B cell (primary cell): ENCODE measurements around the gene NOP53. TPM values are rescaled to one million over a fixed set of nuclear protein-coding genes. Genes with fewer than 3 reads are reported as not detected.

Experiments used
- ATAC-seq: fragments of 200-7000 bp; cut with Tn5 transposase; one replicate; pipeline ENCODE4 v1.10.0; 2021; ENCODE audit warnings: low read depth, mild to moderate bottlenecking, moderate number of reproducible peaks, moderate library complexity
- CTCF ChIA-PET: fragments of 350-600 bp; sonication (Branson Sonifier 250); formaldehyde crosslinking; loops from one replicate; lab custom pipeline; 2021; ENCODE audit warnings: antibody characterized with exemption, inconsistent platforms; lab: Charles Lee
- POLR2A ChIA-PET: fragments of 350-600 bp; sonication (Branson Sonifier 250); formaldehyde crosslinking; loops from one replicate; lab custom pipeline; 2021; ENCODE audit warnings: antibody characterized with exemption; lab: Charles Lee
- DNase-seq: peaks from one replicate; pipeline ENCODE4 v3.0.0; 2013
- H2AFZ ChIP-seq: 2 replicates; pipeline ENCODE4 v1.6.1; 2012; ENCODE audit warnings: mild to moderate bottlenecking, low read depth, low read length; ENCODE audit not compliant: insufficient read depth, poor library complexity, severe bottlenecking
- H3K27ac ChIP-seq, 2 donors: 1 replicate in 1 of 2; 2 replicates in 1 of 2; pipeline ENCODE4 v1.5.1; 2012 to 2013; ENCODE audit warnings: low read length in 2 of 2, mild to moderate bottlenecking in 2 of 2, moderate library complexity in 1 of 2
- H3K27me3 ChIP-seq, 4 experiments: fragments of 200-600 bp in 1 of 4; sonication (generic) in 1 of 4; replicated peaks in 1 of 4; 1 replicate in 2 of 4; 2 replicates in 2 of 4; pipeline versions ENCODE4 v1.6.1 to v1.7.0; 2013 to 2016; ENCODE audit warnings: low read length in 3 of 4, mild to moderate bottlenecking in 2 of 4, mixed read lengths in 1 of 4, moderate library complexity in 1 of 4; ENCODE audit not compliant: insufficient read depth in 4 of 4, control insufficient read depth in 3 of 4; ENCODE audit errors: control extremely low read depth in 1 of 4
- H3K36me3 ChIP-seq, 2 experiments: replicated peaks in 1 of 2; 1 replicate in 1 of 2; 2 replicates in 1 of 2; pipeline versions ENCODE4 v1.6.1 to v1.7.1; 2013; ENCODE audit warnings: low read length in 1 of 2; ENCODE audit not compliant: insufficient read depth in 2 of 2, control insufficient read depth in 1 of 2; ENCODE audit errors: control extremely low read depth in 1 of 2, extremely low read depth in 1 of 2
- H3K4me1 ChIP-seq, 2 donors: fragments of 200-600 bp in 1 of 2; sonication (generic) in 1 of 2; 1 replicate in 1 of 2; 2 replicates in 1 of 2; pipeline versions ENCODE4 v1.5.1 to v1.6.1; 2013 to 2017; ENCODE audit warnings: low read length in 2 of 2; ENCODE audit not compliant: control insufficient read depth in 2 of 2, insufficient read depth in 2 of 2
- H3K4me2 ChIP-seq: replicated peaks from 2 replicates; pipeline ENCODE3; 2012; ENCODE audit warnings: mild to moderate bottlenecking, low read depth, low read length; ENCODE audit not compliant: poor library complexity, severe bottlenecking
- H3K4me3 ChIP-seq, 5 experiments: fragments of 200-600 bp in 1 of 5; sonication (generic) in 1 of 5; 1 replicate in 3 of 5; 2 replicates in 2 of 5; pipeline versions ENCODE4 v1.5.1 to v1.7.0; 2011 to 2016; ENCODE audit warnings: low read length in 4 of 5, mild to moderate bottlenecking in 4 of 5, low read depth in 2 of 5, control low read depth in 1 of 5, moderate library complexity in 1 of 5; ENCODE audit not compliant: insufficient read depth in 1 of 5; ENCODE audit errors: control extremely low read depth in 1 of 5, extremely low read depth in 1 of 5
- H3K79me2 ChIP-seq: fragments of 200-600 bp; sonication (generic); one replicate; pipeline ENCODE4 v1.6.0; 2016; ENCODE audit warnings: low read length; ENCODE audit not compliant: control insufficient read depth, insufficient read depth
- H3K9ac ChIP-seq: fragments of 200-600 bp; sonication (generic); 2 replicates; pipeline ENCODE4 v1.6.1; 2017; ENCODE audit warnings: mild to moderate bottlenecking, low read length, moderate library complexity
- H3K9me3 ChIP-seq, 3 donors: one replicate each; pipeline versions ENCODE4 v1.6.1 to v1.7.1; 2013; ENCODE audit warnings: low read length in 2 of 3; ENCODE audit not compliant: control insufficient read depth in 2 of 3, insufficient read depth in 1 of 3; ENCODE audit errors: control extremely low read depth in 1 of 3
- H4K20me1 ChIP-seq: 2 replicates; pipeline ENCODE4 v1.6.0; 2012; ENCODE audit warnings: mild to moderate bottlenecking, low read length; ENCODE audit not compliant: insufficient read depth, control insufficient read depth, poor library complexity, severe bottlenecking
- H3K27ac Mint-ChIP-seq: one replicate; pipeline ENCODE4 v1.8.0; 2021; ENCODE audit warnings: mixed read lengths
- H3K27me3 Mint-ChIP-seq: one replicate; pipeline ENCODE4 v1.8.0; 2021; ENCODE audit warnings: mixed read lengths
- H3K4me1 Mint-ChIP-seq: one replicate; pipeline ENCODE4 v1.8.0; 2021; ENCODE audit warnings: mixed read lengths
- H3K4me3 Mint-ChIP-seq: one replicate; pipeline ENCODE4 v1.8.0; 2021; ENCODE audit warnings: mixed read lengths
- H3K9me3 Mint-ChIP-seq: one replicate; pipeline ENCODE4 v1.8.0; 2022; ENCODE audit warnings: mixed read lengths; ENCODE audit not compliant: insufficient read depth
- CTCF ChIP-seq: fragments of 200-600 bp; IDR thresholded peaks from one replicate; pipeline ENCODE4 v1.8.0; 2022; ENCODE audit warnings: antibody characterized with exemption, mild to moderate bottlenecking
- EZH2 ChIP-seq: IDR thresholded peaks from 2 replicates; pipeline ENCODE4 v1.6.1; 2012; ENCODE audit warnings: borderline replicate concordance, low read depth, mild to moderate bottlenecking, moderate library complexity, low read length; ENCODE audit not compliant: insufficient read depth, poor library complexity, severe bottlenecking
- WGBS: methylation state at CpG from one replicate; pipeline ENCODE4 v1.1.5; 2013; ENCODE audit warnings: missing lambda C conversion rate; ENCODE audit not compliant: insufficient coverage; 5-methylcytosine and 5-hydroxymethylcytosine counted together
- intact Hi-C: fragments of 100-400 bp; cut with micrococcal nuclease; formaldehyde crosslinking; loops from one replicate; pipeline ENCODE4 v1.10.0; 2022
- polyA plus RNA-seq: library from polyadenylated mRNA; depleted of rRNA; stranded (reverse); fragments of >200 nt; gene quantifications from 2 replicates; pipeline ENCODE4 v1.2.3, GENCODE V29; 2012
- total RNA-seq, 2 donors: library from RNA; stranded (reverse); fragments of 120-200 nt in 1 of 2; gene quantifications; 1 replicate in 1 of 2; 2 replicates in 1 of 2; pipeline versions ENCODE4 v1.2.3 to v1.2.4, GENCODE V29; 2013 to 2022

The NOP53 gene
- total and polyA plus RNA-seq, 2 donors (not counting 1 experiment from before 2014, with no cell fraction given), result 526 to 978 TPM

DNA sequence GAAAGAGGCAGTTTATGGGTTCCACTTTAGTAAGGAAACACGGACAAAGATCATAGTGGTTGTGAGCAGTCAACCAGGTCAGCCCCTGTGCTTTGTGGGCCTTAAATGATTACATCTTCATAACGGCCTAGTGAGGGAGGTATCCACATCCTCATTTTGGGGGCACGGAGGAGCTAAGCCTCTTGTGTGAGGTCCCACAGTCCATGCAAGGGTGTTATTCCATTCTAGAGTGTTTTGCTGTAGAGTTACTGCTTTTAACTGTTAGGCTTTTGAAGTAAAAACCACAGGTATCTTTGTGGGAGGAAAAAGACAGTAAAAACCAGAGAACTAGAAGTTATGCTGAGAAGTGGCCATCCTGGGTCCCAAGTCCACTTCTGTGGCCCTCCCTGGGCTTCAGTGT, 4.0 kb downstream of the NOP53 start:
- DNase-seq, result no peak

GRCh38 chr19:47750752-47751151, 5.4 kb downstream of the NOP53 start:
- Histone ChIP-seq H3K9me3 (peaks cover 0 to 4% (median 0%) of the 10 kb centered on the region in 3 donors), H3K79me2 (peaks cover 40% of the 10 kb centered on the region), H3K4me2 (no peak overlapping the region), H3K4me3 (no peak overlapping the region), H3K4me1 (peaks cover 11 to 33% of the 10 kb centered on the region in 2 donors), H2AFZ (no peak overlapping the region), H3K27ac (no peak overlapping the region), H3K36me3 (peaks cover 0 to 80% of the 10 kb centered on the region in 2 experiments), H4K20me1 (peaks cover 91% of the 10 kb centered on the region), H3K9ac (no peak overlapping the region), H3K27me3 (no peaks in the 10 kb centered on the region)
- TF ChIP-seq CTCF (no peak), EZH2 (no peak)
- H3K27me3 Mint-ChIP-seq, result no peaks in the 10 kb centered on the region
- no peak for ATAC-seq
- H3K9me3 Mint-ChIP-seq, result no peaks in the 10 kb centered on the region
- 96% methylated on average over 18 of the region's 18 CpGs for WGBS
- DNase-seq, result peak; percentile 7
- ChIA-PET POLR2A (interaction anchor here (0.6 kb wide), 1 partner anchor 502 kb away, joined by 7 read pairs; no protein-coding TSS in a partner anchor), CTCF (no interaction called here)
- intact Hi-C loops, result no loop called here
- no peak overlapping the region for H3K4me3 Mint-ChIP-seq
- H3K4me1 Mint-ChIP-seq, result peaks cover 18% of the 10 kb centered on the region
- H3K27ac Mint-ChIP-seq, result no peak overlapping the region

More for the DNA sequence above, 4.0 kb downstream of the NOP53 start:
- peaks cover 27% of the 10 kb centered on the region for H3K4me1 Mint-ChIP-seq
- Histone ChIP-seq H3K36me3 (peaks cover 0 to 69% of the 10 kb centered on the region in 2 experiments), H3K4me2 (peak overlapping the region; percentile 9), H3K27me3 (no peaks in the 10 kb centered on the region), H3K9ac (no peak overlapping the region), H4K20me1 (peaks cover 79% of the 10 kb centered on the region), H3K79me2 (peaks cover 40% of the 10 kb centered on the region), H3K4me3 (no peak overlapping the region), H3K9me3 (peaks cover 0 to under 1% (median 0%) of the 10 kb centered on the region in 3 donors), H3K27ac (no peak overlapping the region), H3K4me1 (peaks cover 18 to 41% of the 10 kb centered on the region in 2 donors), H2AFZ (no peak overlapping the region)
- ATAC-seq, result no peak
- no peak overlapping the region for H3K4me3 Mint-ChIP-seq
- no peak for TF ChIP-seq EZH2
- TF ChIP-seq CTCF, result no peak
- CTCF ChIA-PET, result no interaction called here
- H3K27ac Mint-ChIP-seq, result no peak overlapping the region
- H3K9me3 Mint-ChIP-seq, result no peaks in the 10 kb centered on the region
- H3K27me3 Mint-ChIP-seq, result no peaks in the 10 kb centered on the region
- intact Hi-C loops, result no loop called here
- 0% methylated on average over 2 of the region's 3 CpGs for WGBS
- POLR2A ChIA-PET, result no interaction called here
